ENCODE data around the gene CPSF4L. TPM values are rescaled to one million over a fixed set of nuclear protein-coding genes. Genes with fewer than 3 reads are reported as not detected.
A peak's percentile ranks its signal among the peaks of the same experiment; 100 is the strongest.
"Not testable (repeated sequence)": the region's sequence is repeated elsewhere in the genome, so short reads cannot be mapped to it uniquely, and the experiment has no call there.

The CPSF4L gene
- polyA plus RNA-seq (2013): not detected

- POLR2A ChIA-PET: no interaction called here
- H3K9me3 ChIP-seq (ENCODE audit: control extremely low read depth in 1 of 5, control insufficient read depth in 4 of 5, insufficient read depth in 2 of 5, low read depth in 1 of 5, low read length in 4 of 5): no peaks in the 10 kb centered on the region
- no peaks in the 10 kb centered on the region for H3K4me1 ChIP-seq (ENCODE audit: control extremely low read depth in 1 of 4, control insufficient read depth in 4 of 4, insufficient read depth in 4 of 4, low read length in 3 of 4)
- no peaks in the 10 kb centered on the region for H3K36me3 ChIP-seq (ENCODE audit: control insufficient read depth in 4 of 4, insufficient read depth in 4 of 4, low read length in 3 of 4)
- 100% methylated on average over 7 of the region's 9 CpGs for WGBS (ENCODE audit: insufficient coverage)
- no peak for DNase-seq
- CTCF ChIA-PET: interaction anchor here (1.1 to 2.7 kb wide), 2 partner anchors 16 to 108 kb away, joined by 3 to 12 read pairs; no protein-coding TSS in a partner anchor
- H3K4me3 ChIP-seq (ENCODE audit: control insufficient read depth in 1 of 7, extremely low read depth in 1 of 7, insufficient read depth in 4 of 7, low read depth in 2 of 7, low read length in 6 of 7): no peak within 1 kb of the TSS
- H3K27me3 ChIP-seq (replicated peaks in 2 of 5; ENCODE audit: control insufficient read depth in 4 of 5, insufficient read depth in 5 of 5, low read length in 4 of 5): no peaks in the 10 kb centered on the region
- no peak within 1 kb of the TSS for H3K27ac ChIP-seq (ENCODE audit: insufficient read depth in 1 of 2, low read depth in 1 of 2, low read length in 2 of 2, poor library complexity in 1 of 2, severe bottlenecking in 2 of 2)
Observed at GRCh38 chr17:73261617-73261951, at the start of gene CPSF4L. CPSF4L (minus strand) TSS chr17:73261880; CDS start chr17:73261818, 62 bp downstream.

GRCh38 chr17:73311428-73311780 is 49.7 kb upstream of the CPSF4L start:
- ChIA-PET POLR2A (no interaction called here), CTCF (interaction anchor here (0.8 to 2.9 kb wide), 5 partner anchors 13 to 60 kb away, joined by 4 to 12 read pairs (median 6); no protein-coding TSS in a partner anchor)
- 0% methylated on average over 8 of the region's 38 CpGs for WGBS (ENCODE audit: insufficient coverage)
- Histone ChIP-seq H3K27me3 (replicated peaks in 2 of 5; ENCODE audit: control insufficient read depth in 4 of 5, insufficient read depth in 5 of 5, low read length in 4 of 5) (peaks cover 0 to 2% (median 0%) of the 10 kb centered on the region in 5 experiments), H3K4me1 (ENCODE audit: control extremely low read depth in 1 of 4, control insufficient read depth in 4 of 4, insufficient read depth in 4 of 4, low read length in 3 of 4) (peaks cover 0 to 41% (median 36%) of the 10 kb centered on the region in 4 experiments), H3K27ac (ENCODE audit: insufficient read depth in 1 of 2, low read depth in 1 of 2, low read length in 2 of 2, poor library complexity in 1 of 2, severe bottlenecking in 2 of 2) (peak overlapping the region in 1 of 2 experiments; percentile 66), H3K36me3 (ENCODE audit: control insufficient read depth in 4 of 4, insufficient read depth in 4 of 4, low read length in 3 of 4) (no peaks in the 10 kb centered on the region), H3K9me3 (ENCODE audit: control extremely low read depth in 1 of 5, control insufficient read depth in 4 of 5, insufficient read depth in 2 of 5, low read depth in 1 of 5, low read length in 4 of 5) (no peaks in the 10 kb centered on the region), H3K4me3 (ENCODE audit: control insufficient read depth in 1 of 7, extremely low read depth in 1 of 7, insufficient read depth in 4 of 7, low read depth in 2 of 7, low read length in 6 of 7) (peak overlapping the region; percentile 72 to 88 (median 81))
- no peak for DNase-seq

GRCh38 chr17:73309727-73310596 is 48.3 kb upstream of the CPSF4L start:
- Histone ChIP-seq H3K27ac (ENCODE audit: insufficient read depth in 1 of 2, low read depth in 1 of 2, low read length in 2 of 2, poor library complexity in 1 of 2, severe bottlenecking in 2 of 2) (peak overlapping the region in 1 of 2 experiments; percentile 63), H3K36me3 (ENCODE audit: control insufficient read depth in 4 of 4, insufficient read depth in 4 of 4, low read length in 3 of 4) (no peaks in the 10 kb centered on the region), H3K4me3 (ENCODE audit: control insufficient read depth in 1 of 7, extremely low read depth in 1 of 7, insufficient read depth in 4 of 7, low read depth in 2 of 7, low read length in 6 of 7) (peak overlapping the region; percentile 49 to 88 (median 81)), H3K9me3 (ENCODE audit: control extremely low read depth in 1 of 5, control insufficient read depth in 4 of 5, insufficient read depth in 2 of 5, low read depth in 1 of 5, low read length in 4 of 5) (no peaks in the 10 kb centered on the region), H3K4me1 (ENCODE audit: control extremely low read depth in 1 of 4, control insufficient read depth in 4 of 4, insufficient read depth in 4 of 4, low read length in 3 of 4) (peaks cover 0 to 52% (median 44%) of the 10 kb centered on the region in 4 experiments), H3K27me3 (replicated peaks in 2 of 5; ENCODE audit: control insufficient read depth in 4 of 5, insufficient read depth in 5 of 5, low read length in 4 of 5) (peaks cover 0 to 2% (median 0%) of the 10 kb centered on the region in 5 experiments)
- ChIA-PET CTCF (interaction anchor here (0.8 to 2.9 kb wide), 4 partner anchors 11 to 351 kb away, joined by 3 to 12 read pairs (median 7); no protein-coding TSS in a partner anchor), POLR2A (no interaction called here)
- peak in 2 of 3 donors; percentile 32 to 55 for DNase-seq
- 31% methylated on average over 12 of the region's 21 CpGs for WGBS (ENCODE audit: insufficient coverage)

GRCh38 chr17:73308959-73309358 is 47.3 kb upstream of the CPSF4L start:
- DNase-seq; H3K36me3 ChIP-seq (ENCODE audit: control insufficient read depth in 4 of 4, insufficient read depth in 4 of 4, low read length in 3 of 4); POLR2A ChIA-PET; H3K4me3 ChIP-seq (ENCODE audit: control insufficient read depth in 1 of 7, extremely low read depth in 1 of 7, insufficient read depth in 4 of 7, low read depth in 2 of 7, low read length in 6 of 7); H3K27ac ChIP-seq (ENCODE audit: insufficient read depth in 1 of 2, low read depth in 1 of 2, low read length in 2 of 2, poor library complexity in 1 of 2, severe bottlenecking in 2 of 2); H3K9me3 ChIP-seq (ENCODE audit: control extremely low read depth in 1 of 5, control insufficient read depth in 4 of 5, insufficient read depth in 2 of 5, low read depth in 1 of 5, low read length in 4 of 5); H3K27me3 ChIP-seq (replicated peaks in 2 of 5; ENCODE audit: control insufficient read depth in 4 of 5, insufficient read depth in 5 of 5, low read length in 4 of 5): not testable (repeated sequence)
- CTCF ChIA-PET: interaction anchor here (1.2 to 2.9 kb wide), 2 partner anchors 10 to 43 kb away, joined by 3 to 8 read pairs; no protein-coding TSS in a partner anchor
- WGBS (ENCODE audit: insufficient coverage): no CpG with 5 or more reads among the region's 5 CpGs
- peaks cover 0 to 56% (median 45%) of the 10 kb centered on the region in 4 experiments for H3K4me1 ChIP-seq (ENCODE audit: control extremely low read depth in 1 of 4, control insufficient read depth in 4 of 4, insufficient read depth in 4 of 4, low read length in 3 of 4)

- Histone ChIP-seq H3K27me3 (replicated peaks in 2 of 5; ENCODE audit: control insufficient read depth in 4 of 5, insufficient read depth in 5 of 5, low read length in 4 of 5) (no peaks in the 10 kb centered on the region), H3K36me3 (ENCODE audit: control insufficient read depth in 4 of 4, insufficient read depth in 4 of 4, low read length in 3 of 4) (no peaks in the 10 kb centered on the region), H3K9me3 (ENCODE audit: control extremely low read depth in 1 of 5, control insufficient read depth in 4 of 5, insufficient read depth in 2 of 5, low read depth in 1 of 5, low read length in 4 of 5) (no peaks in the 10 kb centered on the region), H3K4me3 (ENCODE audit: control insufficient read depth in 1 of 7, extremely low read depth in 1 of 7, insufficient read depth in 4 of 7, low read depth in 2 of 7, low read length in 6 of 7) (no peak overlapping the region), H3K4me1 (ENCODE audit: control extremely low read depth in 1 of 4, control insufficient read depth in 4 of 4, insufficient read depth in 4 of 4, low read length in 3 of 4) (peaks cover 0 to 56% (median 45%) of the 10 kb centered on the region in 4 experiments), H3K27ac (ENCODE audit: insufficient read depth in 1 of 2, low read depth in 1 of 2, low read length in 2 of 2, poor library complexity in 1 of 2, severe bottlenecking in 2 of 2) (no peak overlapping the region)
- DNase-seq: no peak
- ChIA-PET CTCF (interaction anchor here (1.2 to 2.9 kb wide), 2 partner anchors 9 to 42 kb away, joined by 3 to 8 read pairs; no protein-coding TSS in a partner anchor), POLR2A (no interaction called here)
- WGBS (ENCODE audit: insufficient coverage): 80% methylated on average over 15 of the region's 23 CpGs
Observed at GRCh38 chr17:73308017-73308823, 46.5 kb upstream of the CPSF4L start.

- H3K27ac ChIP-seq (ENCODE audit: insufficient read depth in 1 of 2, low read depth in 1 of 2, low read length in 2 of 2, poor library complexity in 1 of 2, severe bottlenecking in 2 of 2): no peak overlapping the region
- H3K4me1 ChIP-seq (ENCODE audit: control extremely low read depth in 1 of 4, control insufficient read depth in 4 of 4, insufficient read depth in 4 of 4, low read length in 3 of 4): peaks cover 0 to 49% (median 41%) of the 10 kb centered on the region in 4 experiments
- ChIA-PET CTCF (interaction anchor here (1.1 to 1.7 kb wide), 2 partner anchors 8 to 15 kb away, joined by 3 to 4 read pairs; no protein-coding TSS in a partner anchor), POLR2A (no interaction called here)
- no peaks in the 10 kb centered on the region for H3K9me3 ChIP-seq (ENCODE audit: control extremely low read depth in 1 of 5, control insufficient read depth in 4 of 5, insufficient read depth in 2 of 5, low read depth in 1 of 5, low read length in 4 of 5)
- no peaks in the 10 kb centered on the region for H3K36me3 ChIP-seq (ENCODE audit: control insufficient read depth in 4 of 4, insufficient read depth in 4 of 4, low read length in 3 of 4)
- WGBS (ENCODE audit: insufficient coverage): 71% methylated on average over 4 of the region's 9 CpGs
- no peak for DNase-seq
- no peak overlapping the region for H3K4me3 ChIP-seq (ENCODE audit: control insufficient read depth in 1 of 7, extremely low read depth in 1 of 7, insufficient read depth in 4 of 7, low read depth in 2 of 7, low read length in 6 of 7)
- no peaks in the 10 kb centered on the region for H3K27me3 ChIP-seq (replicated peaks in 2 of 5; ENCODE audit: control insufficient read depth in 4 of 5, insufficient read depth in 5 of 5, low read length in 4 of 5)
Observed at GRCh38 chr17:73307130-73307529, 45.5 kb upstream of the CPSF4L start.

All from common myeloid progenitor, CD34-positive (primary cell).